Measurements from ENCODE around the gene FNIP2.
"Not testable (repeated sequence)": the region's sequence is repeated elsewhere in the genome, so short reads cannot be mapped to it uniquely, and the experiment has no call there.

FNIP2 gene

DNA sequence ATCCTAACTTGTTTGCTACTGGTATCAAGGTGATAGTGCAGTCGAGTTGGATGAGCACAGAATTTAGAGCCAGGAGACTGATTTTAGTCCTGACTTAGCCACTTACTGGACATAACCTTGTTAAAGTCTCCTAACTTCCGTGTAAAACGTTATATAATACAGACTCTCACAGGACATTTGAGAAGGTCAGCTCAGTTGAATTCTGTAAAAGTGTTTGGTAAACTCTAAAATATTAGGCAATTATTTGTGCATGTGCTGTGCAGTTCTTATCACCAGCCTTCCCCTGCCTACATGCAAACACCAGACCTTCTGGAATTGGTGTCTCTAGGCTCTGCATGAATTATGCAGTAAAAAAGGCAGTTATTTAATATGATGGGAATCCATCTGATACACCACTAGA lies 45.4 kb downstream of the FNIP2 start:
- no peak for DNase-seq (ENCODE audit: low read depth, low spot score)

DNA sequence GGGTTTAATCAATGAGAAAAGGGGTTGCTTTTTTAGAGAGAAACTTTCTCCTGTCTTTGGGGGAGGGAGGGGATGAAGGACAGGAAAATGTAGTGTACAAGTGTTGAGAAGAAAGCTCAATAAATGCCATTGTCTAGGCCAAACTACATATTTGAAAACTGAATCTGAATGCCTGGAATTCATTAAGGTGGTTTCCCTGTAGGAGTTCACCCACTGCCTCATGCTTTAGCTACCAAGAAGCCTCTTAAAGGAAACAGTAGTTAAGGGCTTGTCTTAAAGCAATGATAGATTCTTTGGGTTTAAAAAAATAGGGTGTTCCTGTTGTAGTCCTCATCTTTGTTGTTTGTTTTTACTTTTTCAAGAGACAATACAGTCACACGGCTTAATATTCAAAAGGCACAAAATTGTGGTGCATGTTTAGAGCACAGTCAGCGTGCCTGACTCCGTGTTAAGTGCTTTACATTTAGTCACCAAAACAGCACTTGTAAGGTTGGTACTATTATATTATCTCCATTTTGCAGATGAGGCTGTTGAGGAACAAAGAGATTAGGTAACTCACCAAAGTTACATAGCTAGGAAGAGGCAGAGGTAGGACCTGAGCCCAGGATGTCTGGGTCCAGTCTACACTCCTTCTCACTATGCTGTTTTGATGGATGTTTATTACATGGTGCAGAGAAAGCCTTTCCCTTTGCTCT lies 46.0 kb downstream of the FNIP2 start:
- peak; percentile 78 for DNase-seq (ENCODE audit: low read depth, low spot score)

DNA sequence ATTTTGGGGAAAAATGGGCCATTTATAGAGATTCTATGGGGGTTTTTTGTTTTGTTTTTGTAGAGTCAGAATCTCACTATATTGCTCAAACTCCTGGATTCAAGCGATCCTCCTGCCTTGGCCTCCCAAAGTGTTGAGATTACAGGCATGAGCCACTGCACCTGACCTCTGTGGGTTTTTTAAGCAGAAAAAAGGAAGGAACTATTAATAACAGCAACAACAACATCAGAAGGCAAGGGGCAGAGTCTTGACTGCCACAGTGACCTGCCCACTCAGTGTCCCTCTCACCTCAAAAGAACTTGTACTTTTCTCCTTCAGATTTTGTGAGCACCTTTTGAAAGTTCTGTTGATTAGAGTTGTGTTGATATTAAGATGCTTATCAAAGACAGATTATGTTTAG lies 48.1 kb downstream of the FNIP2 start:
- no peak for DNase-seq (ENCODE audit: low read depth, low spot score)

DNA sequence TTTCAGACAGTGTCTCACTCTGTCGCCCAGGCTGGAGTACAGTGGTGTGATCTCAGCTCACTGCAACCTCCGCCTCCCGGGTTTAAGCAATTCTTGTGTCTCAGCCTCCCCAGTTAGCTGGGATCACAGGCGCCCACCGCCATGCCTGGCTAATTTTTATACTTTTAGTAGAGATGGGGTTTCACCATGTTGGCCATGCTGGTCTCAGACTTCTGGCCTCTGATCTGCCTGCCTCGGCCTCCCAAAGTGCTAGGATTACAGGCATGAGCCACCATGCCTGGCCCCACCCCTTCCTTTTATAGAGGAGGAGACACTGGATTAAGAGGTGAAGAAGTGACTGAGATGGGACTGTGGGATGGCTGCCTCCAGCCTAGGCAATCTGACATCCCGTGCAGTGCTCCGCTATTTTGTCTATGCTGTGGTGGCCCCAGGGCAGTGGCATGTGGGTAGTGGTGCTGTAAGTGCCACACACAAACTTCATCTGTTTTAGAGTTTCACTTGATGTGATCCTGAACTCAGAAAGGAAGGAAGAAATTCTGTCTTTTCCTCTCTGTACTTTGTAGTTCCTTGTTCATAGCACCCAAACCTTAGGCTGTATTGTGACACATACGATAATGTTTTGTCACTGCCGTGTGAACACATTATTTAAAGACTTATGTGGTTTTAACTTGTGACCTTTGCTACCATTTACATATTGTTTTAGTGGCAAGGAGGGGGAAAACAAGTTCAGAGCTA lies 48.9 kb downstream of the FNIP2 start:
- DNase-seq (ENCODE audit: low read depth, low spot score): no peak

DNA sequence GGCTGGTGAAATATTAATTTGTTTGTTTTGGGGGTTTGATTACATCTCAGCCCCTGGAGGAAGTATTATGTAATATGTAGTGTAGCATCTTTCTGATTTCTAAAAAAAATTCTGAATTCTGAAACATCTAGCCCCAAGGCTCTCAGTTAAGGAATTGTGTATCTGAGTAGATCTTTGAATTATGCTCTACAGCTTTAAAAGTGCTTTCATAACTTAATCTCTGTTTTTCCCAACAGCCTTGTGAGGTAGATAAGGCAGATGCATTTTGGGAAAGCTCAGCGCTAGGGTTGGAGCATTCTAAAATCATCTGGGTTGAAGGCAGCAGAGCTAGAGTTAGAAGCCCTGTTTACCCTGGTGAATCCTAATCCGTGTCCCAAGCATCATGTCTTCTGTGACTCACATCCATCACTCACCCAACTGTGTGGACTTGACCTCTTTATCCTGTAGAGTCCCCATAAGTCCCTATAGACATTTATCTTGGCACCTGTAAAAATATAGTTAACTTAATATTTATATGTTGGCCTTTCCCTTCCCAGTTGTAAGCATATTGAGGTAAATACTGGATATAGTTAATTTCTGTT lies 49.8 kb downstream of the FNIP2 start:
- DNase-seq (ENCODE audit: low read depth, low spot score): no peak

DNA sequence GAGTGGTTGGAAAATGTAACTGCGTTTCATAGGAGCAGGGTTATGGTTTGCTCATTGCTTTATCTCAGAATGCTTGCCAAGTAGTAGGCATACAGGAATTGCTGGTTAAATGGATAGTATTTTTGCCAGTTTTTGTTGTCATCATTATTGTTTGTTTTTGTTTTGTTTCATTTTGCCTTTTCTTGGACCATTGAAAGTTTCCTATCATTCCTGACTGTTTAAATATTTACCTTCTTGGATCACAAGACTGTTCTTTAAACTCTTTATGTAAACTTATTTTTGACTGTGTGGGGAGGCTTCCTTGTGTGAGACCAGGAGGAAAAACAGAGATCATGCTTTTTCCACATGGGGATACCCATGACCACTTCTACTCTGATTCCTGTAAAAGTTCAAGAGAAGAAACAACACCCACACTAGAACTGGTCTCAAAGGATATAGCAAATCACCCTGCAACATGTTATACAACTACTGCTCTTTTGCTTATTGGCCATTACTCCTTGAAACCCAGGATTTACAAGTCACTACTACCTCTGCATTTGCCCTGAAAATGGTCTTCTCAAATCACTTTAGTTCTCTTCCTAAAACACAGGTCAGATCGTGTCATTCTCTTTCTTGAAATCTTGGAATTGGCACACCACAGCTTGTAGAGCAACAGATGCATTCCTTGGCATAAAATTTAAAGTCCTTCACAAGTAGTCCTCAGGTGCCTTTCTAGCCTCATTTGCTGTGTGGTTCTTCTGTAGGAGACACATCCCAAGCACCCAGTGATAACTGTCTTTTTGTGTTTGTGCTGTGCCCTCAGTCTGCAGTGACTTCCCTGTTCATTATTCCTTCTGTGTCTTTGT lies 51.3 kb downstream of the FNIP2 start:
- no peak for DNase-seq (ENCODE audit: low read depth, low spot score)

DNA sequence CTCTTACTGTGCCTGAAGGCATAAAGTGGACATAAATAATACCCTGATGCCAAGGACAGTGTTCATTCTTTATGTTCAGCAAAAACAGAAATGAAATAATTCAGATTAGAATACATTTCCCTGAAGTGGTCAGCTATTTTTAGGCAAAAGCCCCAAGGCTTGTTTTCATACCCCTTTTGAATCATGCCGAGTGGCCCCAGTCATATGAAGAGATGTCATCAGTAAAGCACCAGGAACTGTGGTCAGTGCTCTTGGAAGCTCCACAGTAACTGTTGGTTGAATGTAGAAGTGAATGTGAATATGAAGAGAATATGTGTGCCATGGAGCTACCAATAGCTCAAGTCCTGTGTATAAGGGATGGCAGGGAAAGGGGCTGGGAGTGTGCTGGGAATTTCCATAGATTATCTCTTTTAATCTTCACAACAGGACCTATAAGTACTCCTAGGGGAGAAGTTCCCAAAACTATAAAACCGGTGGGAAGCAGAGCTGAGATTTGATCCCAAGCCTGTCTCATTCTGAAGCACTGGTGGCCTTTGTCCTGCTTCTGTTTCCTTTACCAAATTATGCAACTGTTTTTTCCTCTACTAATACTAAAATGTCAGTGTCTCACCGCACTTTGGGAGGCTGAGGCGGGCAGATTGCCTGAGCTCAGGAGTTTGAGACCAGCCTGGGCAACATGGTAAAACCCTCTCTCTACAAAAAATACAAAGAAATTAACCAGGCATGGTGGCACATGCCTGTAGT lies 52.6 kb downstream of the FNIP2 start:
- peak; percentile 36 for DNase-seq (ENCODE audit: low read depth, low spot score)

DNA sequence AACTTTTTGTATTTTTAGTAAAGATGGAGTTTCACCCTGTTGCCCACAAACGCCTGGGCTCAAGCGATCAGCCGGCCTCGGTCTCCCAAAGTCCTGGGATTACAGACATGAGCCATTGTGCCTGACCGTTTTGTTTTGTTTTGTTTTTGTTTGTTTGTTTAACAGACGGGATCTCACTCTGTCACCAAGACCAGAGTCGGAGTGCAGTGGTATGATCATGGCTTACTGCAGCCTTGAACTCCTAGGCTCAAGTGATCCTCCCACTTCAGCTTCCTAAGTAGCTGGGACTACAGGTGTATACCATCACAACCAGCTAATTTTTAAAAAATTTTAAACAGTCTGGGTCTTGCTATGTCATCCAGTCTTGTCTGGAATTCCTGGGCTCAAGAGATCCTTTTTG lies 53.5 kb downstream of the FNIP2 start:
- no peak for DNase-seq (ENCODE audit: low read depth, low spot score)

DNA sequence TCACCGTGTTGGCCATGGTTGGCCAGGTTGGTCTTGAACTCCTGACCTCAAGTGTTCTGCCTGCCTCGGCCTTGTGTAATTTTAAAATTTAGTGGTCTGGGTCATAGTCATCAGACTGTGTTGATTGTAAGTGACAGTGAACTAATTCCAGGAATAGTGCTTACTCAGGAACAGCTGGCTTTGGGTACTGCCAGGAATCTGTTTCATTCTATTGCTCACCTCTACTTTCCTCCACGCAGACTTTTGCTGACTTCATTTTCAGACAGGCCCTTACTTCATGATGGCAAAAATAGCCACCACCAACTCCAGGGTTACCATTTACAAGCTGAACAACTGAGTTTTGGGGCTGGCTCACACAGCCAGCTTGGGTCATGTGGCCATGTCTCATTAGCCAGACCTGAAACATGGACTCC lies 54.6 kb downstream of the FNIP2 start:
- DNase-seq (ENCODE audit: low read depth, low spot score): peak; percentile 42

DNA sequence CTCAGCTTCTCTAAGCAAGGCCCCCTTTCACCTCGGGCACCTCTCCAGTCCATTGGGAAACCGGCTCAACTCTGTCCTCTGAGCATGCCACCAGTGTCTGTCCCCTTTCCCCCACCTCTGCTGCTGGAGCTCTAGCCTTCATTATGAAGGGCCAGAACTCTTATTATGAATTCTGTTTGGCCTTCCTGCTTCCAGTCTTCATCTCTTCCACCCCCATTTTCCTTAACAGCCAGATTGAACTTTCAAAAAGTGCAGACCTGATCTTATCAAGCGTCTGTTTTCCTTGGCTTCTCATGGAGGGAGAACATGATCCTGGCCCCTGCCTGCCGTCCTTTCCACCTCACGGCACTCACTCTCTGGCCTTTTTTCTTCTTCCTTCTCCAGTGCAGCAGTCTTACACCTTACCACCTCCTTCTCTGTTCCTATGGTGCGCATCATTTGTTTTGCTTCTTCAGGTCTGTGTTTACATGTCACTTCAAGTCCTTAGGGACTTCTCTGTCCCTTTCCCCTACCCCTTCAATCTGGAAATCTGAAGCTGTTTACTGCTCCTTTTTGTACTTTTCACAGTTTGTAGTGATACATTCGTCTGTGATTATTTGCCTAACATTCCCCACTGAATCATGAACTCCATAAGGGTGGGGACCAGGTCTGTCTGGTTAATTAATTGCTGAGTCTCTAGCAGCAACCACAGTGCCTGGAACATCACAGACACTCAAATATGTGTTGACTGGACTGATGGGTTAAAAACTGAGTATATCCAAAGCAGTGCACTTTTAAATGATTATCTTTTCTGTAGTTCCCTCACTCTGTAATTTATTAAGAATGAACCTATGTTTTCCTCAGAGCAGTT lies 55.8 kb downstream of the FNIP2 start:
- DNase-seq (ENCODE audit: low read depth, low spot score): peak; percentile 69

DNA sequence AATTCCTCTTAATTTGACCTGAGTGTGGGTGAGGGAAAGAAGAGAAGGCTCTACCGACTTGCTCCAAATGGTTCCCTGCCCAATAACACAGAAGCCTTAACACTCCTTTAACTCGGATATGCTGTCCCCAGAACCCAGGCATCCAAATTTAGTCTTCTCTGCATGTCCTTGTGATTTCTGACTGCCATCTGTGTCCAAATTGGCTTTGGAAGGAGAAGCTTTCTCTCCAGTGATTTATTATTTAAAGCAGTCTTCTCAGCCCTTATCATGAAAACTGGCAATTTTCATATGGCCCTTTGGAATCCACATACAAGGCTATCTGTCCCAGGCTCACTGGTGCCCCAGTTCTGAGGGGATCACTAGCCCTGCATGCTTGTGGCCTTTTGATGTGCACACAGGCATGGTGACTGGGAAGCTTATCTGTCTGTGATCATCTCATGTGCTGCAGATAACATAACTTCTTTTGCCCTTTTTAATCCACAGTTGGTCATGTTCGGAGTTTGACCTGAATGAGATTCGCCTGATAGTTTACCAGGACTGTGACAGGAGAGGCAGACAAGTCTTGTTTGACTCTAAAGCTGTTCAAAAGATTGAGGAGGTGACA lies 56.7 kb downstream of the FNIP2 start:
- DNase-seq (ENCODE audit: low read depth, low spot score): no peak

DNA sequence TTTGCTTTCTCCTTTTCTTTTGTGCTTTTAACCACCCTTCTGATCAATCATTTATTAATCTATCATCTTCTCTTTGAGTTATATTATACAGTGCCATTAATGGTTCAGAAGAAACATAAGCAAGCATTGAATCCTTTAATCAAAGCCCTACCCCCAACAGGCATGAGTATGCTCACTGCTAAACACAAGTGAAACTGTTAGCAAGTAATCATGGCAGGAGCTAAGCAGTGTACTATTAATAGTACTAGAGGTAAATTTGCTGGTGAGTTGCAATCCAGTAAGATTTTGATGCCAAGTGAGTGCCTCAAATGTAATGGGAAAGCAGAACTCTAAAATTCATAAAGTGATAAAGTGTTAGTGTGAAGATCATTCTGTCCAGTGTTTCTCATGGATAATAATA lies 57.2 kb downstream of the FNIP2 start:
- DNase-seq (ENCODE audit: low read depth, low spot score): no peak

DNA sequence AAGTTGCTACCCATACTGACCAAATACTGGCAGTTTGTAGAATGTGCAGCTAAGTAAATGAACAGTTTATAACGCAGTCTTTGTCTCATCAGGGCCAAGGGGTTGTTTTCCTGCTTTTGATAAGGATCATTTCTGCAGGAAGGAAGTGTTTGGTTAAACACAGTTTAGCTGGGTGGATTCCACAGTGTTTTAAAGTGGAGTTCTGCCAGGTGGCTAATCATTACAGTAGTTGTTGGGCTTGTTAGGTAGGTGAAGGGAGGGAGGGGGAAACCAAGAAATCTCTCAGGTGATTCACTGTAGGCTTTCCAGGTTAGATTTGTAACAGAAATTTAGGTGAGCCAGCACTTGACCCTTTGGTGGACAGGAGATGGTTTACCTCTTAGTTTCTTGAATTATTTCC lies 58.1 kb downstream of the FNIP2 start:
- DNase-seq (ENCODE audit: low read depth, low spot score): no peak

DNA sequence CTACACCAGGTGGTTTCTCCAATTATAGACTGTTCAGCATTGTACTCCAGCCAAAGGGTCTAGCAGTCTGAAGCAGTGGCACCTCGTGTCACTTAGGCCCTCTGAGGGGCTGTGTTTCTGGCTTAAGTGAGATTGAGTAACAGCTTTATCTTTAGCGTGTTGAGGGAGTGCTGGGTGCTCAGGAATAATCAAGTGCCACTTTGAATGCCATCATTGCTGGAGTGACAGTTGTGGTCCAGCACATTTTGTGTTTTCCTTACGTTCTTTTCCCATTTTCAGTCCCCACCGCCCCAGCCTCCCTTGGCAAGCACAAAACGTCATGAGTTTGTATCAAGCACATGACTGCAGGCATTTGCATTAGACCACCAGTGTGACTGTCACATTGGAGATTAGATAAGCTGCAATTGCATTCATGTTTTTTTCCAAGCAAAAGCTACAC lies 58.7 kb downstream of the FNIP2 start:
- DNase-seq (ENCODE audit: low read depth, low spot score): no peak

DNA sequence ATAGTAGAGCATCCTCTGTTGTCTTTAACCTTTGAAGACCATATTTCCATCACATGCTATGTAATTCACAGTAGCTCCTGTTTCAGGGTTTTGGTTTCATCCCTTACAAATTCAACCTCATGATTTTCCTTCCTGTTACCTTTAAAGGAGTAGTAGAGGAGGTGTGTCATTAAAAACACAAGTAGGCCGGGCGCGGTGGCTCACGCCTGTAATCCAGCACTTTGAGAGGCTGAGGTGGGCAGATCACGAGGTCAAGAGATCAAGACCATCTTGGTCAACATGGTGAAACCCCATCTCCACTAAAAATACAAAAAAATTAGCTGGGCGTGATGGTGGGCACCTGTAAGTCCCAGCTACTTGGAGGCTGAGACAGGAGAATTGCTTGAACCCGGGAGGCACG lies 59.3 kb downstream of the FNIP2 start:
- DNase-seq (ENCODE audit: low read depth, low spot score): not testable (repeated sequence)

DNA sequence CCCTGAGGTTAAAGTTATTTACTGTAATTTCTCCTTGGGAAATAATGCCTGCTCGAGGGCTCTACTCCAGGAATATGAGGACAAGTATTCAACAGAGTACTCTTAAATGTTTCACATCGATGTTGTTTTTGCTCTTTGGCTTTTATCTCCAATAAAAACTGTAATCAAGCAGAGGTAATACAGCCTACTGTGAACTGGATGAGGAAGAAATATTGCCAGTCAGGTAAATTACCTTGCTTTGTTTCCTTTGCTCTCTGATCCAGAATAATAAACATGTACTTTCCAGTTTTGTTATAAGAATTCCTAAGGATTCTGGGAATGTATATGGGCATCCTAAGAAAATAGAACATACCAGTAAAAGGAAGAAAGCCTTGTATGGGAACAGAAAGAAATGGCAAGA lies 60.4 kb downstream of the FNIP2 start:
- DNase-seq (ENCODE audit: low read depth, low spot score): no peak

DNA sequence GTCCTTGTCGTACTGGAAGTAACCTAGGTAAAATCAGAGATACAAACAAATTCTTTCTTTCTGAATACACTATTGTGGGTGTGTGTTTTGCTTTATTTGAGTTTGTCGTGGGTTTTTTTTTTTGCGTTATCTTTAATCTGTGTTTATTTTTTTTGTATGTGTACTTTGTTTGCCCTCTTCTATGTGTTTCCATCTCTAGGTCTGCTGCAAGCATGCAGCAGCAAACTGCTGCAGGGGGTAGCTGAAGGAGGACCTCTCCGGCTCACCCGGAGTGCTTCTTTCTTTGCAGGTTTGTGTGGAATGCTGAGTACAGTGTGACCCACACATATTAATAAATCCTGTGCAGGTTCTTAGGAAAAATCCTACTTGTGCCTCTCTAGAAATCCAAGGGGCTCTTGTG lies 64.8 kb downstream of the FNIP2 start:
- DNase-seq (ENCODE audit: low read depth, low spot score): no peak

DNA sequence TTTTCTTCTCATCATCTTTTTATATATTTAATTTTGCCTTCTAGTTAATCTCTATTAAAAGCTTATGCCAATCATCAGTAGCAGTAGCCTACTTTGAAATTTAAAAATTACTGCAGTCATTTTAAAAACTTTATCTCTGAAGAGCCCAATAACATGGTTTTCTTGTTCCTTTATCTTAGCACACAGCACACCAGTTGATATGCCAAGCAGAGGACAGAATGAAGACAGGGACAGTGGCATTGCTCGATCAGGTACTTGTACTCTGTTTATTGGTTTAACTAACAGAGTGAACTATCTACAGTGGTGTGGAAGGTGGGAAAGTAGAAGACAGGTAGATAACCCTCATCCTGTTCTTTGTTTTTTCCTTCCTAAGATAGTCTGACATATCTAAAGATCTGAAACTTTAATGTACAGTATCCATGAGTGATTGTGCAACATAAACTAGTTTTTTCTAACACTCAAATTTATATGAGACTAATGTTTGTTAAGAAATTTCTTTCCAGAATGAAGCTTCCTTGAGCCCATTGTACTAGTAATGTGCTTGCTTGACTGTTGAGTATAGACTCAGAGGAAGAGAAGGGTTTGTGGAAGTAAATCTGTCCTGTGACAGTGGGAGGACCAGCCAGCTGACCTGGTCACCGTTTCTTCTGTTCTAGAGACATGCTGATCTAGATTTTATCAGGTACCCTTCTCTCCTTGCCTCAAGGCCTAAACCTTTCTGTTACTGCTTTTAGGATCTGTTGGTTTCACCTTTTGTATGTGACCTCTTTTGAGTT lies 66.6 kb downstream of the FNIP2 start:
- DNase-seq (ENCODE audit: low read depth, low spot score): no peak

DNA sequence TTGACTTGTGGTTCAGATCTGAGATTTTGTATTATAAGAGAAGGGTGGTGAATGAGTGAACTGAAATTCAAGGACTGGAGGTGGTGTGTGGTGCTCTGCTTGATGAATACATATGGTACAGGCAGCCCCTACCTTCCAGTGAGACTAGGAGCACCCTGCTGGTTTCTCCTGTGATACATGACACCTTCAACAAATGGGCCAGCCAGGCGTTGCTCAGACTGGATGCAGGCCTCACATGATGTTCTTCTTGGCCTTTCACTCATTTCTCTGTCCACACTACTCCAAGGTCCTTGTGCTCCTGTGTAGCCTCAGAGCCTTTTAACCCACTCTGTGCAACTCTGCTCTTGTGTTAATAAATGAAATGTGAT lies 67.2 kb downstream of the FNIP2 start:
- no peak for DNase-seq (ENCODE audit: low read depth, low spot score)
